GM21576 (cell line): ENCODE measurements around the gene ARHGAP42.
A peak's percentile ranks its signal among the peaks of the same experiment; 100 is the strongest.
"Not testable (repeated sequence)": the region's sequence is repeated elsewhere in the genome, so short reads cannot be mapped to it uniquely, and the experiment has no call there.

Experiments used
- ATAC-seq: cut with Tn5 transposase; IDR thresholded peaks from one replicate; pipeline ENCODE4 v1.9.1; 2021; ENCODE audit warnings: mild to moderate bottlenecking, moderate library complexity; ENCODE audit not compliant: unreplicated experiment

Gene ARHGAP42

GRCh38 chr11:100687054-100687629, at the start of gene ARHGAP42:
Gene ARHGAP42, plus strand, starts transcription at chr11:100687288. Its CDS starts 391 bp downstream, at chr11:100687679.
- ATAC-seq, result peak; percentile 70

- no peak for ATAC-seq
Measured at GRCh38 chr11:100637706-100638105, 49.4 kb upstream of the ARHGAP42 start.

GRCh38 chr11:100638648-100639047, 48.4 kb upstream of the ARHGAP42 start:
- ATAC-seq, result no peak

GRCh38 chr11:100639140-100639539, 47.9 kb upstream of the ARHGAP42 start:
- ATAC-seq, result no peak

- no peak for ATAC-seq
Measured at GRCh38 chr11:100640071-100640470, 47.0 kb upstream of the ARHGAP42 start.

GRCh38 chr11:100640646-100641045, 46.4 kb upstream of the ARHGAP42 start:
- no peak for ATAC-seq

GRCh38 chr11:100641456-100641855, 45.6 kb upstream of the ARHGAP42 start:
- no peak for ATAC-seq

- no peak for ATAC-seq
Measured at GRCh38 chr11:100646545-100646944, 40.5 kb upstream of the ARHGAP42 start.

GRCh38 chr11:100647861-100648260, 39.2 kb upstream of the ARHGAP42 start:
- ATAC-seq, result no peak

GRCh38 chr11:100663583-100663982, 23.5 kb upstream of the ARHGAP42 start:
- no peak for ATAC-seq

GRCh38 chr11:100663996-100664395, 23.1 kb upstream of the ARHGAP42 start:
- no peak for ATAC-seq

- ATAC-seq, result not testable (repeated sequence)
Measured at GRCh38 chr11:100666816-100667215, 20.3 kb upstream of the ARHGAP42 start.

- ATAC-seq, result no peak
Measured at GRCh38 chr11:100667449-100667848, 19.6 kb upstream of the ARHGAP42 start.

- ATAC-seq, result no peak
Measured at GRCh38 chr11:100670140-100670539, 16.9 kb upstream of the ARHGAP42 start.

- ATAC-seq, result no peak
Measured at GRCh38 chr11:100671471-100671870, 15.6 kb upstream of the ARHGAP42 start.

GRCh38 chr11:100672498-100673033, 14.5 kb upstream of the ARHGAP42 start:
- no peak for ATAC-seq

- no peak for ATAC-seq
Measured at GRCh38 chr11:100673063-100673462, 14.0 kb upstream of the ARHGAP42 start.

- no peak for ATAC-seq
Measured at GRCh38 chr11:100674212-100674611, 12.9 kb upstream of the ARHGAP42 start.

GRCh38 chr11:100675115-100675650, 11.9 kb upstream of the ARHGAP42 start:
- no peak for ATAC-seq

- ATAC-seq, result no peak
Measured at GRCh38 chr11:100676901-100677300, 10.2 kb upstream of the ARHGAP42 start.

GRCh38 chr11:100677796-100678195, 9.3 kb upstream of the ARHGAP42 start:
- no peak for ATAC-seq

- ATAC-seq, result no peak
Measured at GRCh38 chr11:100680070-100680469, 7.0 kb upstream of the ARHGAP42 start.

- ATAC-seq, result peak; percentile 98
Measured at GRCh38 chr11:100681064-100681502, 6.0 kb upstream of the ARHGAP42 start.
